ENCODE measurements around the gene RPEL1.

Gene RPEL1

GRCh38 chr10:103280031-103280430 is 34.3 kb downstream of the RPEL1 start:
- in situ Hi-C loops (cut with HindIII; ENCODE audit: low sequenced_read_pairs), result no loop called here
- DNase-seq (ENCODE audit: low read depth, low spot score), result no peak
- TF ChIP-seq CTCF (IDR thresholded peaks at IDR 0.05; ENCODE audit: low read depth, low read length), result no peak
- no peak overlapping the region for H3K4me3 ChIP-seq (ENCODE audit: low read depth, low read length)

GRCh38 chr10:103280506-103280905 is 34.8 kb downstream of the RPEL1 start:
- no peak overlapping the region for H3K4me3 ChIP-seq (ENCODE audit: low read depth, low read length)
- TF ChIP-seq CTCF (IDR thresholded peaks at IDR 0.05; ENCODE audit: low read depth, low read length), result no peak
- in situ Hi-C loops (cut with HindIII; ENCODE audit: low sequenced_read_pairs), result no loop called here
- no peak for DNase-seq (ENCODE audit: low read depth, low spot score)

GRCh38 chr10:103281753-103282152 is 36.1 kb downstream of the RPEL1 start:
- in situ Hi-C loops (cut with HindIII; ENCODE audit: low sequenced_read_pairs), result no loop called here
- no peak for DNase-seq (ENCODE audit: low read depth, low spot score)
- no peak overlapping the region for H3K4me3 ChIP-seq (ENCODE audit: low read depth, low read length)
- no peak for TF ChIP-seq CTCF (IDR thresholded peaks at IDR 0.05; ENCODE audit: low read depth, low read length)

DNA sequence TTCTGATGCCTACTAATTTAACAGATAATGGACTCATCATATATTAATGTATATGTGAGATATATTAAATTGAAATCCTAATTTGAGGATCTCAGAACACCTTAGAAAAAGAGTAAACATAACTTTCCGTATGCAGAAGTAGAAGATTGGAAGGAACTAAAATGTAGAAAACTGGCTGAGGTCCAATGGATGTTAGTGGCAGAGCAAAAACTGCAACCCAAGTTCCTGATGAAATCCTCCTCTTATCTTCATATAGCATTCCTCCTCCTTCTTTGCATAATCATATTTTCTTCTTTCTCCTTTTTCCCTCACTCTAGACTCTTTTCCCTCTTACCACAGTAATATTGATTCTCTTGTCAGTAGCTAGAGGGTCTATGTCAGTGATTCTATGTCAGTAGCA is 37.3 kb downstream of the RPEL1 start:
- no peak for TF ChIP-seq CTCF (IDR thresholded peaks at IDR 0.05; ENCODE audit: low read depth, low read length)
- no peak for DNase-seq (ENCODE audit: low read depth, low spot score)
- in situ Hi-C loops (cut with HindIII; ENCODE audit: low sequenced_read_pairs), result no loop called here

DNA sequence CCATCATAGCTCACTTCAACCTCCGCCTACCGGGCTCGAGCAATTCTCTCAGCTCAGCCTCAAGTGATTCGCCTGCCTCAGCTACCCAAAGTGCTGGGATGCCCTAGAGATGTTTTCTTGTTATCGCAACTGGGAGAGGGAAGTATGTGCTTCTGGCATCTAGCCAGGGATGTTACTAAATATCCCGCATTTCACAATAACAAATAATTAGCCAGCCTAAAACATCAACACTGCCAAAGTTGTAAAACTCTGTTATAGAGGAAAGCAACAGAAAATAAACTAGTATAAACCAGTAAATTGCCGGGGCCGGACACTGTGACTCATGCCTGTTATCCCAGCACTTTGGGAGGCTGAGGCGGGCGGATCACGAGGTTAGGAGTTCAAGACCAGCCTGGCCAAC is 38.5 kb downstream of the RPEL1 start:
- TF ChIP-seq CTCF (IDR thresholded peaks at IDR 0.05; ENCODE audit: low read depth, low read length), result no peak
- in situ Hi-C loops (cut with HindIII; ENCODE audit: low sequenced_read_pairs), result no loop called here
- no peak for DNase-seq (ENCODE audit: low read depth, low spot score)
- H3K4me3 ChIP-seq (ENCODE audit: low read depth, low read length), result no peak overlapping the region

More for the DNA sequence above, 37.3 kb downstream of the RPEL1 start:
- no peak overlapping the region for H3K4me3 ChIP-seq (ENCODE audit: low read depth, low read length)

DNA sequence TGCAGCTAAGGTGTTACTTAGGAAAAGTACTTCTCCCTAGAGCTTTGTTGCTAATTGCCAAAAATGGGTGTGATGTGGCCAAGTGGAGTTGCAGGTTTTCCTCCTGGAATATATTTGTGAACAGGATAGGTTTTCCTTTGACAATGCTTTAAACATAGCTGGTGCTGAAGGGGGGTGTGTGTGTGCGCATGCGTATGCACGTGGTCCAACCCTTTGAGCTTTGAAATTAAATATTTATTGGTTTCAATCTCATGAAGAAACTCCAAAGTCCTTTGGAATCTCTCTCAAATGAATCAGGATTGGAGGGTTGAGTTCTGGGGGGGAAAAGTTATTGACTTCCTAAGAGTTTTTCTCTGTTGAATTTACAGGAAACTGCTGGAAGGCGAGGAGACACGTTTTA is 42.3 kb downstream of the RPEL1 start:
- no peak for TF ChIP-seq CTCF (IDR thresholded peaks at IDR 0.05; ENCODE audit: low read depth, low read length)
- no peak overlapping the region for H3K4me3 ChIP-seq (ENCODE audit: low read depth, low read length)
- in situ Hi-C loops (cut with HindIII; ENCODE audit: low sequenced_read_pairs), result no loop called here
- DNase-seq (ENCODE audit: low read depth, low spot score), result no peak

DNA sequence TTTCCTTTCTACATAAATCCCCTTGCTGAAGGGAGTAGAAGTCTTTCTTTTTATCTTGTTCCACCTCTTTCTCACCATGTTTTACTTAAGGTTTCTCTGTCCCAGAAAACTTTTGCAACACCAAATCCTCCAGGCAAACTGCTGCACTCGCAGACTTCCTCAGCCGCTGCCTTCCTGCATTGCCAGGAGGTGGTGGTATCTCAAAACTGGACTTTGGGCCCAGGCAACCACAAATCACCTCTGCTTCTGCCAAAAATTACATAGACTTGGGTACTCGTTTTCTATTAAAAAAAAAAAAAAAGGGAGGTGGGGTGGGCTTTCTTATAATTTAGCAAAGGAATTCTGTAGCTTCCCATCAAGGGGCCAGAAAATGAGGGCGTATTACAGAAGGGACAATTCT is 45.9 kb downstream of the RPEL1 start:
- no peak for DNase-seq (ENCODE audit: low read depth, low spot score)
- no peak for TF ChIP-seq CTCF (IDR thresholded peaks at IDR 0.05; ENCODE audit: low read depth, low read length)
- H3K4me3 ChIP-seq (ENCODE audit: low read depth, low read length), result no peak overlapping the region
- in situ Hi-C loops (cut with HindIII; ENCODE audit: low sequenced_read_pairs), result no loop called here

Data from astrocyte of the spinal cord (primary cell).